HEK293 (cell line): Measurements from ENCODE around the gene SPNS2.

Experiments used
- CTCF ChIA-PET: fragments of 350-600 bp; formaldehyde crosslinking; extraction: SDS; loops from one replicate; lab custom pipeline; 2021; ENCODE audit warnings: antibody characterized with exemption; lab: Yijun Ruan, JAX
- POLR2A ChIA-PET: fragments of 300-600 bp; formaldehyde crosslinking; extraction: SDS; loops from one replicate; lab custom pipeline; 2020; ENCODE audit warnings: antibody characterized with exemption, inconsistent platforms; lab: Yijun Ruan, JAX
- H3K27ac ChIP-seq: fragments of 200-500 bp; sonication (Bioruptor generic); 2 replicates; pipeline ENCODE4 v1.5.1; 2014; ENCODE audit warnings: low read depth, low read length, control low read depth, inconsistent platforms; ENCODE audit errors: extremely low read depth
- H3K36me3 ChIP-seq, 2 experiments: fragments of 200-500 bp in 1 of 2; sonication (Bioruptor generic) in 1 of 2; 1 replicate in 1 of 2; 2 replicates in 1 of 2; pipeline ENCODE4 v1.5.1; 2014 to 2017; ENCODE audit warnings: inconsistent platforms in 2 of 2, low read length in 2 of 2; ENCODE audit not compliant: control insufficient read depth in 2 of 2, insufficient read depth in 1 of 2
- H3K4me1 ChIP-seq: fragments of 200-500 bp; sonication (Bioruptor generic); 2 replicates; pipeline ENCODE4 v1.5.1; 2014; ENCODE audit warnings: mild to moderate bottlenecking, low read length, inconsistent platforms; ENCODE audit not compliant: control insufficient read depth, insufficient read depth
- H3K4me3 ChIP-seq: 2 replicates; pipeline ENCODE4 v1.5.1; 2011; ENCODE audit warnings: low read depth, mild to moderate bottlenecking, control low read depth, low read length, moderate library complexity
- H3K9me3 ChIP-seq: fragments of 200-500 bp; sonication (Bioruptor generic); 2 replicates; pipeline ENCODE4 v1.5.1; 2014; ENCODE audit warnings: low read depth, low read length, inconsistent platforms; ENCODE audit not compliant: control insufficient read depth, insufficient read depth
- GLIS1 ChIP-seq: fragments of 450-650 bp; formaldehyde crosslinking; IDR thresholded peaks from 2 replicates; pipeline ENCODE4 v1.5.1; 2016; ENCODE audit warnings: missing biosample characterization, missing genetic modification characterization
- KLF1 ChIP-seq: fragments of 450-650 bp; formaldehyde crosslinking; IDR thresholded peaks from 2 replicates; pipeline ENCODE4 v1.5.1; 2016; ENCODE audit warnings: missing biosample characterization, missing genetic modification characterization
- KLF7 ChIP-seq: fragments of 450-650 bp; formaldehyde crosslinking; IDR thresholded peaks from 2 replicates; pipeline ENCODE4 v1.5.1; 2016; ENCODE audit warnings: missing biosample characterization, missing genetic modification characterization, borderline replicate concordance
- MEIS1 ChIP-seq: sonication (generic); formaldehyde crosslinking; IDR thresholded peaks from 2 replicates; pipeline ENCODE4 v1.8.1; 2022; ENCODE audit warnings: missing genetic modification reagents, mild to moderate bottlenecking, borderline replicate concordance
- TRIM28 ChIP-seq: IDR thresholded peaks from 2 replicates; pipeline ENCODE4 v1.6.1; 2011; ENCODE audit warnings: low read length, control low read depth, borderline replicate concordance
- ZBTB7A ChIP-seq: fragments of 450-650 bp; formaldehyde crosslinking; IDR thresholded peaks from 2 replicates; pipeline ENCODE4 v1.5.1; 2016; ENCODE audit warnings: low read depth, missing biosample characterization, missing genetic modification characterization
- ZIC2 ChIP-seq: fragments of 450-650 bp; formaldehyde crosslinking; IDR thresholded peaks from 2 replicates; pipeline ENCODE4 v1.5.1; 2016; ENCODE audit warnings: missing biosample characterization, missing genetic modification characterization
- ZNF133 ChIP-seq: fragments of 450-650 bp; formaldehyde crosslinking; IDR thresholded peaks from 2 replicates; pipeline ENCODE4 v1.5.1; 2016; ENCODE audit warnings: missing biosample characterization, missing genetic modification characterization
- ZNF146 ChIP-seq: fragments of 450-650 bp; formaldehyde crosslinking; IDR thresholded peaks from 2 replicates; pipeline ENCODE4 v1.5.1; 2016; ENCODE audit warnings: missing biosample characterization, missing genetic modification characterization
- ZNF214 ChIP-seq: fragments of 450-650 bp; formaldehyde crosslinking; IDR thresholded peaks from 2 replicates; pipeline ENCODE4 v1.5.1; 2017; ENCODE audit warnings: missing biosample characterization, mild to moderate bottlenecking, missing genetic modification characterization, borderline replicate concordance
- ZNF37A ChIP-seq: fragments of 450-650 bp; IDR thresholded peaks from 2 replicates; pipeline ENCODE4 v1.5.1; 2018; ENCODE audit warnings: missing biosample characterization, missing genetic modification characterization
- ZNF394 ChIP-seq: fragments of 450-650 bp; formaldehyde crosslinking; IDR thresholded peaks from 2 replicates; pipeline ENCODE4 v1.5.1; 2016; ENCODE audit warnings: missing biosample characterization, missing genetic modification characterization, mild to moderate bottlenecking, moderate library complexity, borderline replicate concordance
- ZNF561 ChIP-seq: fragments of 450-650 bp; IDR thresholded peaks from 2 replicates; pipeline ENCODE4 v1.5.1; 2018; ENCODE audit warnings: missing biosample characterization, missing genetic modification characterization, borderline replicate concordance
- ZNF596 ChIP-seq: fragments of 450-650 bp; IDR thresholded peaks from 2 replicates; pipeline ENCODE4 v1.5.0; 2018; ENCODE audit warnings: missing biosample characterization, mild to moderate bottlenecking, missing genetic modification characterization, moderate library complexity
- ZNF623 ChIP-seq: fragments of 450-650 bp; formaldehyde crosslinking; IDR thresholded peaks from 2 replicates; pipeline ENCODE4 v1.5.1; 2016; ENCODE audit warnings: missing biosample characterization, missing genetic modification characterization
- ZNF670 ChIP-seq: fragments of 450-650 bp; formaldehyde crosslinking; IDR thresholded peaks from 2 replicates; pipeline ENCODE4 v1.5.1; 2016; ENCODE audit warnings: missing biosample characterization, missing genetic modification characterization, low read depth
- ZNF768 ChIP-seq: fragments of 450-650 bp; formaldehyde crosslinking; IDR thresholded peaks from 2 replicates; pipeline ENCODE4 v1.5.1; 2018; ENCODE audit warnings: missing biosample characterization, mild to moderate bottlenecking, missing genetic modification characterization
- ZNF843 ChIP-seq: fragments of 450-650 bp; formaldehyde crosslinking; IDR thresholded peaks from 2 replicates; pipeline ENCODE4 v1.5.1; 2016; ENCODE audit warnings: missing biosample characterization, missing genetic modification characterization
- ZSCAN30 ChIP-seq: fragments of 450-650 bp; IDR thresholded peaks from 2 replicates; pipeline ENCODE4 v1.5.1; 2018; ENCODE audit warnings: missing biosample characterization, mild to moderate bottlenecking, missing genetic modification characterization, moderate library complexity
- TF ChIP-seq, protein P1 (sequence below): fragments of 450-650 bp; formaldehyde crosslinking; IDR thresholded peaks from 2 replicates; pipeline ENCODE4 v1.5.1; 2016; ENCODE audit warnings: missing biosample characterization, missing genetic modification characterization
- TF ChIP-seq, protein P2 (sequence below): fragments of 450-650 bp; IDR thresholded peaks from 2 replicates; pipeline ENCODE4 v1.5.1; 2018; ENCODE audit warnings: missing biosample characterization, missing genetic modification characterization
- TF ChIP-seq, protein P3 (sequence below): fragments of 450-650 bp; formaldehyde crosslinking; IDR thresholded peaks from 2 replicates; pipeline ENCODE4 v1.5.1; 2016; ENCODE audit warnings: missing biosample characterization, missing genetic modification characterization
- TF ChIP-seq, protein P4 (sequence below): fragments of 450-650 bp; formaldehyde crosslinking; IDR thresholded peaks from 2 replicates; pipeline ENCODE4 v1.5.1; 2016; ENCODE audit warnings: missing biosample characterization, missing genetic modification characterization

Gene SPNS2

DNA sequence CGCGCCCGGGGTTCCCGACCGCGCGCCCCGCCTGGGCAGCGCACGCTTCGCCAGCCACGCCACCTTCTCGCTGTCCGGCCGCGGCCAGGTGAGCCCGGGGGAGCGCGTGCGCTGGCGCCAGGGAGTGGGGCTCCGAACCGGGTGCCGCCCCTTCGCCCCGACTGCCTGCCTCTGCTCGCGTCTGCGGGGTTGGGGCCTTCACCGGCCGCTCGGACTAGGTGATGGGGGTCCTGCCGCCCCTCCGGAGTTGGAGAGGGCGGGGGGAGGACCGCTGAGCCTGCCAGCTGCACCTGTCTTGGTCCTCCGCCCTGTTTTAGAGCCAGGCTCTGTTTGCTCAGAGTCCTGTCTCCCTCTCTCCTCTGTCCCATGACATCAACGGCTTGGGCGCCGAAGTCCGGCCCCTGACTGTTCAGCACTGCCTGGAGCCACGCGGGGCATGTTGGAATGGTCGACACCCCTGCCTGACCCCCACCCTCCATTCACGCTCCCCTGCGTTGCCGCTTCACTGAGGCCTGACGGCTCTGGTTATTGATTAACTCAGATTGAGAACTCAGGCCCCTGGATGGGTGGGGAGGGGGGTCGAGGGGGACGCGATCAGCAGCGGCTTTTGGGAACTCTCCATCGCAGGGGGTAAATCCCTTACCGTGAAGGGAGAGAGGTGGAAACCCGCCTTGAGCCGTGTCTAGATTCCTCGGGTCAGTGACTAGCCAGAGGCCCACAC is 86.4 kb downstream of the SPNS2 start:
- ChIA-PET CTCF (interaction anchor here (0.9 to 1.0 kb wide), 3 partner anchors 11 to 40 kb away, joined by 3 to 5 read pairs (median 3); no protein-coding TSS in a partner anchor), POLR2A (interaction anchor here (0.6 to 1.4 kb wide), 3 partner anchors 14 to 57 kb away, joined by 3 to 12 read pairs (median 3); no protein-coding TSS in a partner anchor)
- no peaks in the 10 kb centered on the region for H3K36me3 ChIP-seq
- no peak overlapping the region; the same call in 1 of the 2 replicates for H3K27ac ChIP-seq
- TF ChIP-seq, protein P1, sequence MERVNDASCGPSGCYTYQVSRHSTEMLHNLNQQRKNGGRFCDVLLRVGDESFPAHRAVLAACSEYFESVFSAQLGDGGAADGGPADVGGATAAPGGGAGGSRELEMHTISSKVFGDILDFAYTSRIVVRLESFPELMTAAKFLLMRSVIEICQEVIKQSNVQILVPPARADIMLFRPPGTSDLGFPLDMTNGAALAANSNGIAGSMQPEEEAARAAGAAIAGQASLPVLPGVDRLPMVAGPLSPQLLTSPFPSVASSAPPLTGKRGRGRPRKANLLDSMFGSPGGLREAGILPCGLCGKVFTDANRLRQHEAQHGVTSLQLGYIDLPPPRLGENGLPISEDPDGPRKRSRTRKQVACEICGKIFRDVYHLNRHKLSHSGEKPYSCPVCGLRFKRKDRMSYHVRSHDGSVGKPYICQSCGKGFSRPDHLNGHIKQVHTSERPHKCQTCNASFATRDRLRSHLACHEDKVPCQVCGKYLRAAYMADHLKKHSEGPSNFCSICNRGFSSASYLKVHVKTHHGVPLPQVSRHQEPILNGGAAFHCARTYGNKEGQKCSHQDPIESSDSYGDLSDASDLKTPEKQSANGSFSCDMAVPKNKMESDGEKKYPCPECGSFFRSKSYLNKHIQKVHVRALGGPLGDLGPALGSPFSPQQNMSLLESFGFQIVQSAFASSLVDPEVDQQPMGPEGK (tag by site-specific recombination), result peak; percentile 17; the same call in 1 of the 2 replicates
- no peak for TF ChIP-seq ZNF561
- no peaks in the 10 kb centered on the region for H3K9me3 ChIP-seq
- H3K4me1 ChIP-seq, result peaks cover 2% of the 10 kb centered on the region; the same call in 1 of the 2 replicates
- no peak overlapping the region for H3K4me3 ChIP-seq

DNA sequence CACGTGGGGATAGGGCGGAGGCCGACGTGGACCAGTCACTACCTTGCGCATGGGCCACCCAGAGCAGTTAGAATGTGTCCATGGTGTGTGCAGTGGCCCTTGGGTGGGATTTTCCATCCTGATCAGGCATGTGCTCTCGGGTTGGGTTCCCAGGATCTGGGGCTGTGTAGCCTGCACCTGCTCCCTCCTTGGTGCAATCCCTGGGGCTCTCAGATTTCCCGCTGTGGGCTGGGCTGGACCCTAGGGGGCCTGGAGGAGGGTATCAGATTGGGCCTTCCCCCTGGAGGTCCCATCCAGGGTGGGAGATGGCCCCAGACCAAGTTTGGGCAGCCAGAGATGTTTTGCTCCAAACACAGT is 86.9 kb downstream of the SPNS2 start:
- Histone ChIP-seq H3K36me3 (no peaks in the 10 kb centered on the region), H3K27ac (no peak overlapping the region), H3K4me1 (peaks cover 2% of the 10 kb centered on the region; the same call in 1 of the 2 replicates)
- ChIA-PET POLR2A (interaction anchor here (1.5 kb wide), 1 partner anchor 12 kb away, joined by 4 read pairs; no protein-coding TSS in a partner anchor), CTCF (interaction anchor here (7.8 kb wide), 1 partner anchor 18 kb away, joined by 58 read pairs; no protein-coding TSS in a partner anchor)
- TF ChIP-seq, protein P2, sequence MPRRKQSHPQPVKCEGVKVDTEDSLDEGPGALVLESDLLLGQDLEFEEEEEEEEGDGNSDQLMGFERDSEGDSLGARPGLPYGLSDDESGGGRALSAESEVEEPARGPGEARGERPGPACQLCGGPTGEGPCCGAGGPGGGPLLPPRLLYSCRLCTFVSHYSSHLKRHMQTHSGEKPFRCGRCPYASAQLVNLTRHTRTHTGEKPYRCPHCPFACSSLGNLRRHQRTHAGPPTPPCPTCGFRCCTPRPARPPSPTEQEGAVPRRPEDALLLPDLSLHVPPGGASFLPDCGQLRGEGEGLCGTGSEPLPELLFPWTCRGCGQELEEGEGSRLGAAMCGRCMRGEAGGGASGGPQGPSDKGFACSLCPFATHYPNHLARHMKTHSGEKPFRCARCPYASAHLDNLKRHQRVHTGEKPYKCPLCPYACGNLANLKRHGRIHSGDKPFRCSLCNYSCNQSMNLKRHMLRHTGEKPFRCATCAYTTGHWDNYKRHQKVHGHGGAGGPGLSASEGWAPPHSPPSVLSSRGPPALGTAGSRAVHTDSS (tag by site-specific recombination), result no peak
- TF ChIP-seq, protein P3, sequence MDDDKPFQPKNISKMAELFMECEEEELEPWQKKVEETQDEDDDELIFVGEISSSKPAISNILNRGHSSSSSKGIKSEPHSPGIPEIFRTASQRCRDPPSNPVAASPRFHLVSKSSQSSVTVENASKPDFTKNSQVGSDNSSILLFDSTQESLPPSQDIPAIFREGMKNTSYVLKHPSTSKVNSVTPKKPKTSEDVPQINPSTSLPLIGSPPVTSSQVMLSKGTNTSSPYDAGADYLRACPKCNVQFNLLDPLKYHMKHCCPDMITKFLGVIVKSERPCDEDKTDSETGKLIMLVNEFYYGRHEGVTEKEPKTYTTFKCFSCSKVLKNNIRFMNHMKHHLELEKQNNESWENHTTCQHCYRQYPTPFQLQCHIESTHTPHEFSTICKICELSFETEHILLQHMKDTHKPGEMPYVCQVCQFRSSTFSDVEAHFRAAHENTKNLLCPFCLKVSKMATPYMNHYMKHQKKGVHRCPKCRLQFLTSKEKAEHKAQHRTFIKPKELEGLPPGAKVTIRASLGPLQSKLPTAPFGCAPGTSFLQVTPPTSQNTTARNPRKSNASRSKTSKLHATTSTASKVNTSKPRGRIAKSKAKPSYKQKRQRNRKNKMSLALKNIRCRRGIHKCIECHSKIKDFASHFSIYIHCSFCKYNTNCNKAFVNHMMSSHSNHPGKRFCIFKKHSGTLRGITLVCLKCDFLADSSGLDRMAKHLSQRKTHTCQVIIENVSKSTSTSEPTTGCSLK, result no peak
- no peak for TF ChIP-seq ZNF843
- TF ChIP-seq KLF7 (tag by site-specific recombination), result no peak
- peak; percentile 88 for TF ChIP-seq GLIS1
- peak; percentile 49 for TF ChIP-seq ZIC2 (tag by site-specific recombination)
- TF ChIP-seq ZNF623, result no peak
- TF ChIP-seq, all 188 proteins: peak for 2
- no peak overlapping the region for H3K4me3 ChIP-seq
- H3K9me3 ChIP-seq, result no peaks in the 10 kb centered on the region

DNA sequence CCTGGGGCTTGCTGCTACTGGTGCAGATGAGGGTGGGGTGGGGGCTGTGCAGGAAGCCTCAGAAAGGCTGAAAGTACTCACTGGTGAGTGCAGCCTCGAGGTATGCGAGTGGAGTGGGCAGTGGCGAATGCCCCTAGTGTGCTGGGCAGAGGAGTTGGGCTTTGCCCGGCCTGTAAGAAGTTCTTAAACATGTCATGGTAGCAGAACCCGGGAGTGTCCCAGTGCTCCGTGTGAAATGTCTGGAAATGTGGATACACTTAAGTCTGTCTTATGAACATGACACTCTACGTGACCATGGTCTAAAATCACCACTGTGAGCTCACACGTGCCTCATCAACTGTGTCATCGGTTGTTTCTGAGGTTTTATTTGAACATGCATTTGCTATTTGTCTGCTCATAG is 87.4 kb downstream of the SPNS2 start:
- TF ChIP-seq ZNF394 (tag by site-specific recombination) (no peak), ZNF596 (tag by site-specific recombination) (no peak), ZNF37A (tag by site-specific recombination) (no peak), ZNF214 (tag by site-specific recombination) (no peak), KLF1 (tag by site-specific recombination) (no peak), ZSCAN30 (no peak), ZNF670 (tag by site-specific recombination) (no peak), TRIM28 (no peak), ZNF133 (no peak), ZBTB7A (tag by site-specific recombination) (no peak), ZNF146 (no peak), MEIS1 (CRISPR knock-in tag) (no peak), ZNF768 (no peak)
- TF ChIP-seq, protein P4, sequence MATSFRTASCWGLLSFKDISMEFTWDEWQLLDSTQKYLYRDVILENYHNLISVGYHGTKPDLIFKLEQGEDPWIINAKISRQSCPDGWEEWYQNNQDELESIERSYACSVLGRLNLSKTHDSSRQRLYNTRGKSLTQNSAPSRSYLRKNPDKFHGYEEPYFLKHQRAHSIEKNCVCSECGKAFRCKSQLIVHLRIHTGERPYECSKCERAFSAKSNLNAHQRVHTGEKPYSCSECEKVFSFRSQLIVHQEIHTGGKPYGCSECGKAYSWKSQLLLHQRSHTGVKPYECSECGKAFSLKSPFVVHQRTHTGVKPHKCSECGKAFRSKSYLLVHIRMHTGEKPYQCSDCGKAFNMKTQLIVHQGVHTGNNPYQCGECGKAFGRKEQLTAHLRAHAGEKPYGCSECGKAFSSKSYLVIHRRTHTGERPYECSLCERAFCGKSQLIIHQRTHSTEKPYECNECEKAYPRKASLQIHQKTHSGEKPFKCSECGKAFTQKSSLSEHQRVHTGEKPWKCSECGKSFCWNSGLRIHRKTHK (tag by site-specific recombination), result no peak
- TF ChIP-seq, all 188 proteins: peak for 0
- Histone ChIP-seq H3K9me3 (no peaks in the 10 kb centered on the region), H3K36me3 (no peaks in the 10 kb centered on the region), H3K27ac (no peak overlapping the region), H3K4me3 (no peak overlapping the region), H3K4me1 (peaks cover 2% of the 10 kb centered on the region; the same call in 1 of the 2 replicates)
- ChIA-PET POLR2A (interaction anchor here (1.1 to 1.5 kb wide), 2 partner anchors 11 to 12 kb away, joined by 3 to 4 read pairs; no protein-coding TSS in a partner anchor), CTCF (interaction anchor here (0.8 to 7.8 kb wide), 3 partner anchors 19 to 39 kb away, joined by 4 to 58 read pairs (median 6); no protein-coding TSS in a partner anchor)
